ENCODE results near the gene UBAP2.

DNA sequence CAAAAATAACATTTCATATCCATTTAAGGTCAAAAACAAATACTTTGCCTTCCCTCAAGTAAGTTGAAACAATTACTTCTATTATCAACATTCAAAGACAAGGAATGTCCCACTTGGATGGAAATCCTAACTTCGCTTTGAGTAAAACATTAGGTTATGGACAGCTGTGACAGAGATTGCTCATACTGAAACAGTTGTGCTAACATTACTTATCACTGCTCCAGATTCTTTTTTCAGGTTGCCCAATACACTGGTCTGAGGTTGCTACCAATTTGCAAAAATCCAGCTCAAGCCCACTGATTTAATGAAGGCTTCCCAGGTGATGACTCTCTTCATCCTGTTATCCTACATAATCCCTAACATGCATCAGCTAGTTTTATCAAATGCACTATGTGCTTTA, 98.3 kb downstream of the UBAP2 start:
- TF ChIP-seq, protein P1, sequence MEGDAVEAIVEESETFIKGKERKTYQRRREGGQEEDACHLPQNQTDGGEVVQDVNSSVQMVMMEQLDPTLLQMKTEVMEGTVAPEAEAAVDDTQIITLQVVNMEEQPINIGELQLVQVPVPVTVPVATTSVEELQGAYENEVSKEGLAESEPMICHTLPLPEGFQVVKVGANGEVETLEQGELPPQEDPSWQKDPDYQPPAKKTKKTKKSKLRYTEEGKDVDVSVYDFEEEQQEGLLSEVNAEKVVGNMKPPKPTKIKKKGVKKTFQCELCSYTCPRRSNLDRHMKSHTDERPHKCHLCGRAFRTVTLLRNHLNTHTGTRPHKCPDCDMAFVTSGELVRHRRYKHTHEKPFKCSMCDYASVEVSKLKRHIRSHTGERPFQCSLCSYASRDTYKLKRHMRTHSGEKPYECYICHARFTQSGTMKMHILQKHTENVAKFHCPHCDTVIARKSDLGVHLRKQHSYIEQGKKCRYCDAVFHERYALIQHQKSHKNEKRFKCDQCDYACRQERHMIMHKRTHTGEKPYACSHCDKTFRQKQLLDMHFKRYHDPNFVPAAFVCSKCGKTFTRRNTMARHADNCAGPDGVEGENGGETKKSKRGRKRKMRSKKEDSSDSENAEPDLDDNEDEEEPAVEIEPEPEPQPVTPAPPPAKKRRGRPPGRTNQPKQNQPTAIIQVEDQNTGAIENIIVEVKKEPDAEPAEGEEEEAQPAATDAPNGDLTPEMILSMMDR (IDR thresholded peaks at IDR 0.05), result no peak
- no peak for TF ChIP-seq POLR2AphosphoS5 (IDR thresholded peaks at IDR 0.05)
- no peak for TF ChIP-seq POLR2A (IDR thresholded peaks at IDR 0.05)

Measured in breast epithelium (tissue), 3 donors.